Measurements from ENCODE around the gene CELF4.

DNA sequence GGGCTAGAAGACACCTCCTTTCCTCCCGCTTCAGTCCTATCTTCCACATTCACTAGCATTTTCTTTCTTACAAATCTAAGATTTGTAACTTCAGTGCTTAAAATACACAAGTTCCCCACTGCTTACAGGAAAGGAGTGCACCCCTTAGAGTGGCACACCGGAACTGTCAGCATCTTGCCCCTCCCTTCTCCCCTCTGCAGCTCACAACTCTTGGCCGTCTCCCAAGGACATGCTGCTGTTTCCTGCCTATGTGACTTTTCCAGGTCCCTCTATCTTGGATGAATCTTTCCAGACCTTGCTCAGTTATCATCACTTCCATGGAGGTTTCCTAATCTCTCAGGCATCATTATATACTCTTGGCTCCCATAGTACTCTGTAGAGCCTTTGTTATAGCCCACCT is 334.8 kb downstream of the CELF4 start:
- TF ChIP-seq, protein P1, sequence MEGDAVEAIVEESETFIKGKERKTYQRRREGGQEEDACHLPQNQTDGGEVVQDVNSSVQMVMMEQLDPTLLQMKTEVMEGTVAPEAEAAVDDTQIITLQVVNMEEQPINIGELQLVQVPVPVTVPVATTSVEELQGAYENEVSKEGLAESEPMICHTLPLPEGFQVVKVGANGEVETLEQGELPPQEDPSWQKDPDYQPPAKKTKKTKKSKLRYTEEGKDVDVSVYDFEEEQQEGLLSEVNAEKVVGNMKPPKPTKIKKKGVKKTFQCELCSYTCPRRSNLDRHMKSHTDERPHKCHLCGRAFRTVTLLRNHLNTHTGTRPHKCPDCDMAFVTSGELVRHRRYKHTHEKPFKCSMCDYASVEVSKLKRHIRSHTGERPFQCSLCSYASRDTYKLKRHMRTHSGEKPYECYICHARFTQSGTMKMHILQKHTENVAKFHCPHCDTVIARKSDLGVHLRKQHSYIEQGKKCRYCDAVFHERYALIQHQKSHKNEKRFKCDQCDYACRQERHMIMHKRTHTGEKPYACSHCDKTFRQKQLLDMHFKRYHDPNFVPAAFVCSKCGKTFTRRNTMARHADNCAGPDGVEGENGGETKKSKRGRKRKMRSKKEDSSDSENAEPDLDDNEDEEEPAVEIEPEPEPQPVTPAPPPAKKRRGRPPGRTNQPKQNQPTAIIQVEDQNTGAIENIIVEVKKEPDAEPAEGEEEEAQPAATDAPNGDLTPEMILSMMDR (IDR thresholded peaks at IDR 0.05) = no peak
- no peak for TF ChIP-seq POLR2AphosphoS5 (IDR thresholded peaks at IDR 0.05; ENCODE audit: low read depth, low read length)
- TF ChIP-seq SIN3A (IDR thresholded peaks at IDR 0.05; ENCODE audit: borderline replicate concordance, insufficient read depth, low read depth, low read length) = no peak
